B cell (primary cell): ENCODE measurements around the gene CD6. TPM values are rescaled to one million over a fixed set of nuclear protein-coding genes. Genes with fewer than 3 reads are reported as not detected.

Experiments
- ATAC-seq: fragments of 200-7000 bp; cut with Tn5 transposase; one replicate; pipeline ENCODE4 v1.10.0; 2021; ENCODE audit warnings: low read depth, mild to moderate bottlenecking, moderate number of reproducible peaks, moderate library complexity
- CTCF ChIA-PET: fragments of 350-600 bp; sonication (Branson Sonifier 250); formaldehyde crosslinking; loops from one replicate; lab custom pipeline; 2021; ENCODE audit warnings: antibody characterized with exemption, inconsistent platforms; lab: Charles Lee
- POLR2A ChIA-PET: fragments of 350-600 bp; sonication (Branson Sonifier 250); formaldehyde crosslinking; loops from one replicate; lab custom pipeline; 2021; ENCODE audit warnings: antibody characterized with exemption; lab: Charles Lee
- DNase-seq: peaks from one replicate; pipeline ENCODE4 v3.0.0; 2013
- H2AFZ ChIP-seq: 2 replicates; pipeline ENCODE4 v1.6.1; 2012; ENCODE audit warnings: mild to moderate bottlenecking, low read depth, low read length; ENCODE audit not compliant: insufficient read depth, poor library complexity, severe bottlenecking
- H3K27ac ChIP-seq, 2 donors: 1 replicate in 1 of 2; 2 replicates in 1 of 2; pipeline ENCODE4 v1.5.1; 2012 to 2013; ENCODE audit warnings: low read length in 2 of 2, mild to moderate bottlenecking in 2 of 2, moderate library complexity in 1 of 2
- H3K27me3 ChIP-seq, 4 experiments: fragments of 200-600 bp in 1 of 4; sonication (generic) in 1 of 4; replicated peaks in 1 of 4; 1 replicate in 2 of 4; 2 replicates in 2 of 4; pipeline versions ENCODE4 v1.6.1 to v1.7.0; 2013 to 2016; ENCODE audit warnings: low read length in 3 of 4, mild to moderate bottlenecking in 2 of 4, mixed read lengths in 1 of 4, moderate library complexity in 1 of 4; ENCODE audit not compliant: insufficient read depth in 4 of 4, control insufficient read depth in 3 of 4; ENCODE audit errors: control extremely low read depth in 1 of 4
- H3K36me3 ChIP-seq, 2 experiments: replicated peaks in 1 of 2; 1 replicate in 1 of 2; 2 replicates in 1 of 2; pipeline versions ENCODE4 v1.6.1 to v1.7.1; 2013; ENCODE audit warnings: low read length in 1 of 2; ENCODE audit not compliant: insufficient read depth in 2 of 2, control insufficient read depth in 1 of 2; ENCODE audit errors: control extremely low read depth in 1 of 2, extremely low read depth in 1 of 2
- H3K4me1 ChIP-seq, 2 donors: fragments of 200-600 bp in 1 of 2; sonication (generic) in 1 of 2; 1 replicate in 1 of 2; 2 replicates in 1 of 2; pipeline versions ENCODE4 v1.5.1 to v1.6.1; 2013 to 2017; ENCODE audit warnings: low read length in 2 of 2; ENCODE audit not compliant: control insufficient read depth in 2 of 2, insufficient read depth in 2 of 2
- H3K4me2 ChIP-seq: replicated peaks from 2 replicates; pipeline ENCODE3; 2012; ENCODE audit warnings: mild to moderate bottlenecking, low read depth, low read length; ENCODE audit not compliant: poor library complexity, severe bottlenecking
- H3K4me3 ChIP-seq, 5 experiments: fragments of 200-600 bp in 1 of 5; sonication (generic) in 1 of 5; 1 replicate in 3 of 5; 2 replicates in 2 of 5; pipeline versions ENCODE4 v1.5.1 to v1.7.0; 2011 to 2016; ENCODE audit warnings: low read length in 4 of 5, mild to moderate bottlenecking in 4 of 5, low read depth in 2 of 5, control low read depth in 1 of 5, moderate library complexity in 1 of 5; ENCODE audit not compliant: insufficient read depth in 1 of 5; ENCODE audit errors: control extremely low read depth in 1 of 5, extremely low read depth in 1 of 5
- H3K79me2 ChIP-seq: fragments of 200-600 bp; sonication (generic); one replicate; pipeline ENCODE4 v1.6.0; 2016; ENCODE audit warnings: low read length; ENCODE audit not compliant: control insufficient read depth, insufficient read depth
- H3K9ac ChIP-seq: fragments of 200-600 bp; sonication (generic); 2 replicates; pipeline ENCODE4 v1.6.1; 2017; ENCODE audit warnings: mild to moderate bottlenecking, low read length, moderate library complexity
- H3K9me3 ChIP-seq, 3 donors: one replicate each; pipeline versions ENCODE4 v1.6.1 to v1.7.1; 2013; ENCODE audit warnings: low read length in 2 of 3; ENCODE audit not compliant: control insufficient read depth in 2 of 3, insufficient read depth in 1 of 3; ENCODE audit errors: control extremely low read depth in 1 of 3
- H4K20me1 ChIP-seq: 2 replicates; pipeline ENCODE4 v1.6.0; 2012; ENCODE audit warnings: mild to moderate bottlenecking, low read length; ENCODE audit not compliant: insufficient read depth, control insufficient read depth, poor library complexity, severe bottlenecking
- H3K27ac Mint-ChIP-seq: one replicate; pipeline ENCODE4 v1.8.0; 2021; ENCODE audit warnings: mixed read lengths
- H3K27me3 Mint-ChIP-seq: one replicate; pipeline ENCODE4 v1.8.0; 2021; ENCODE audit warnings: mixed read lengths
- H3K4me1 Mint-ChIP-seq: one replicate; pipeline ENCODE4 v1.8.0; 2021; ENCODE audit warnings: mixed read lengths
- H3K4me3 Mint-ChIP-seq: one replicate; pipeline ENCODE4 v1.8.0; 2021; ENCODE audit warnings: mixed read lengths
- H3K9me3 Mint-ChIP-seq: one replicate; pipeline ENCODE4 v1.8.0; 2022; ENCODE audit warnings: mixed read lengths; ENCODE audit not compliant: insufficient read depth
- CTCF ChIP-seq: fragments of 200-600 bp; IDR thresholded peaks from one replicate; pipeline ENCODE4 v1.8.0; 2022; ENCODE audit warnings: antibody characterized with exemption, mild to moderate bottlenecking
- EZH2 ChIP-seq: IDR thresholded peaks from 2 replicates; pipeline ENCODE4 v1.6.1; 2012; ENCODE audit warnings: borderline replicate concordance, low read depth, mild to moderate bottlenecking, moderate library complexity, low read length; ENCODE audit not compliant: insufficient read depth, poor library complexity, severe bottlenecking
- WGBS: methylation state at CpG from one replicate; pipeline ENCODE4 v1.1.5; 2013; ENCODE audit warnings: missing lambda C conversion rate; ENCODE audit not compliant: insufficient coverage; 5-methylcytosine and 5-hydroxymethylcytosine counted together
- intact Hi-C: fragments of 100-400 bp; cut with micrococcal nuclease; formaldehyde crosslinking; loops from one replicate; pipeline ENCODE4 v1.10.0; 2022
- polyA plus RNA-seq: library from polyadenylated mRNA; depleted of rRNA; stranded (reverse); fragments of >200 nt; gene quantifications from 2 replicates; pipeline ENCODE4 v1.2.3, GENCODE V29; 2012
- total RNA-seq, 2 donors: library from RNA; stranded (reverse); fragments of 120-200 nt in 1 of 2; gene quantifications; 1 replicate in 1 of 2; 2 replicates in 1 of 2; pipeline versions ENCODE4 v1.2.3 to v1.2.4, GENCODE V29; 2013 to 2022

CD6 gene
- total and polyA plus RNA-seq, 2 donors (not counting 1 experiment from before 2014, with no cell fraction given): 9.3 to 13.6 TPM

GRCh38 chr11:61020551-61021235 is 49.2 kb downstream of the CD6 start:
- ChIA-PET POLR2A (no interaction called here), CTCF (interaction anchor here (1.0 to 2.0 kb wide), 4 partner anchors 43 to 110 kb away, joined by 3 to 6 read pairs (median 4); no protein-coding TSS in a partner anchor)
- H3K4me3 ChIP-seq: no peak overlapping the region
- peaks cover 0 to 4% of the 10 kb centered on the region in 2 experiments for H3K36me3 ChIP-seq
- H3K9ac ChIP-seq: no peak overlapping the region
- Mint-ChIP-seq H3K27me3 (no peaks in the 10 kb centered on the region), H3K9me3 (no peaks in the 10 kb centered on the region), H3K4me3 (peak overlapping the region; percentile 80), H3K27ac (peak overlapping the region; percentile 32), H3K4me1 (peaks cover 45% of the 10 kb centered on the region)
- 90% methylated on average over 8 of the region's 10 CpGs for WGBS
- ATAC-seq (no peak), DNase-seq (no peak)
- no peak overlapping the region for H2AFZ ChIP-seq
- no peaks in the 10 kb centered on the region for H3K9me3 ChIP-seq
- H3K4me2 ChIP-seq: peak overlapping the region; percentile 78
- no peak for TF ChIP-seq CTCF
- no peak for TF ChIP-seq EZH2
- H3K4me1 ChIP-seq: peaks cover 33 to 40% of the 10 kb centered on the region in 2 donors
- H3K27ac ChIP-seq: no peak overlapping the region
- H4K20me1 ChIP-seq: no peaks in the 10 kb centered on the region
- H3K27me3 ChIP-seq: no peaks in the 10 kb centered on the region
- intact Hi-C loops: loop anchor here (5.0 to 10.0 kb wide), 2 partner anchors 33 to 104 kb away; no protein-coding TSS in a partner anchor
- no peaks in the 10 kb centered on the region for H3K79me2 ChIP-seq
